H1 (cell line): ENCODE results near the gene FAM151A. TPM values are rescaled to one million over a fixed set of nuclear protein-coding genes. Genes with fewer than 3 reads are reported as not detected.

Source experiments
- ATF2 ChIP-seq: IDR thresholded peaks from 2 replicates; pipeline ENCODE4 v1.6.1; 2012; ENCODE audit warnings: low read length, inconsistent platforms
- BRCA1 ChIP-seq: IDR thresholded peaks from 2 replicates; pipeline ENCODE4 v1.6.1; 2012; ENCODE audit warnings: low read depth, low read length, improper control_type of control experiment
- CHD7 ChIP-seq: fragments of 300-600 bp; sonication (generic); IDR thresholded peaks from 2 replicates; pipeline ENCODE4 v1.7.1; 2012; ENCODE audit warnings: low read length, moderate library complexity, mild to moderate bottlenecking, inconsistent platforms; ENCODE audit not compliant: insufficient replicate concordance
- CTCF ChIP-seq, 3 experiments: IDR thresholded peaks; 1 replicate in 2 of 3; 2 replicates in 1 of 3; pipeline versions ENCODE4 v1.5.1 to v1.6.1; 2011; ENCODE audit warnings: low read length in 3 of 3, mild to moderate bottlenecking in 3 of 3, inconsistent platforms in 2 of 3, low read depth in 1 of 3, moderate library complexity in 1 of 3; ENCODE audit not compliant: insufficient read depth in 1 of 3; ENCODE audit errors: control extremely low read depth in 1 of 3
- POLR2AphosphoS5 ChIP-seq: IDR thresholded peaks from 2 replicates; pipeline ENCODE4 v1.6.1; 2011; ENCODE audit warnings: low read depth, low read length
- SAP30 ChIP-seq: fragments of 300-600 bp; sonication (generic); IDR thresholded peaks from 2 replicates; pipeline ENCODE4 v1.7.1; 2012; ENCODE audit warnings: low read length, moderate library complexity, mild to moderate bottlenecking, inconsistent platforms; ENCODE audit not compliant: insufficient read depth, insufficient replicate concordance
- SP4 ChIP-seq: IDR thresholded peaks from 2 replicates; pipeline ENCODE4 v1.6.1; 2012; ENCODE audit warnings: low read length, inconsistent platforms
- polyA plus RNA-seq, 7 experiments: library from polyadenylated mRNA; depleted of rRNA in 3 of 7; stranded (reverse) in 5 of 7; unstranded in 2 of 7; fragments of >200 nt in 5 of 7; fragments of 200-250 nt in 2 of 7; gene quantifications; 1 replicate in 5 of 7; 2 replicates in 1 of 7; 4 replicates in 1 of 7; pipeline versions ENCODE4 v1.2.1 to v1.2.3, GENCODE V29; 2011 to 2013; ENCODE audit warnings: missing spikeins in 2 of 7, mixed read lengths in 2 of 7
- total RNA-seq: library from RNA; stranded (reverse); fragmentation: NEBNext Ultra II Directional; extraction: Animal tissue kit (Norgen Biotek cat#: 25700); gene quantifications from 2 replicates; pipeline ENCODE4 v1.2.1, GENCODE V29; 2021

The FAM151A gene
- total and polyA plus RNA-seq, 2 of the 8 experiments (the other 6 are each of a cell fraction or from before 2014, with no cell fraction given): not detected

- TF ChIP-seq CHD7 (no peak), SP4 (no peak), CTCF (IDR thresholded peaks at IDR 0.05; ENCODE audit: control extremely low read depth in 1 of 3, insufficient read depth in 1 of 3, low read depth in 1 of 3, low read length in 3 of 3) (no peak), ATF2 (no peak), BRCA1 (no peak), SAP30 (no peak), POLR2AphosphoS5 (no peak)
- TF ChIP-seq, all 59 proteins: peak for 0
These were observed 63.5 kb downstream of the FAM151A start (continued) for GRCh38 chr1:54559771-54560231.
